ENCODE data around the gene CEP152.

GRCh38 chr15:48851956-48852355, 41.1 kb upstream of the CEP152 start:
- no peak for TF ChIP-seq CTCF (IDR thresholded peaks at IDR 0.05)
- no peak for TF ChIP-seq POLR2A (IDR thresholded peaks at IDR 0.05)
